ENCODE results near the gene NID2.

Gene NID2

GRCh38 chr14:52015411-52016030, 53.3 kb downstream of the NID2 start:
- no peak overlapping the region for H3K4me3 ChIP-seq (ENCODE audit: low read length)
- no peaks in the 10 kb centered on the region; the same call in 1 of the 2 replicates for H3K4me1 ChIP-seq (ENCODE audit: low read length)
- H2AFZ ChIP-seq (ENCODE audit: low read depth, low read length) = no peak overlapping the region; the same call in 1 of the 2 replicates
- peaks cover 12% of the 10 kb centered on the region for H3K36me3 ChIP-seq (replicated peaks; ENCODE audit: low read depth, low read length)
- H4K20me1 ChIP-seq (ENCODE audit: insufficient read depth, low read length) = no peaks in the 10 kb centered on the region
- H3K27me3 ChIP-seq (ENCODE audit: low read depth, low read length) = no peaks in the 10 kb centered on the region
- H3K9me3 ChIP-seq (ENCODE audit: insufficient read depth, low read length) = no peaks in the 10 kb centered on the region
- no peak overlapping the region for H3K27ac ChIP-seq (ENCODE audit: low read length)
- TF ChIP-seq EZH2phosphoT487 (IDR thresholded peaks at IDR 0.05; ENCODE audit: low read depth) = no peak
- TF ChIP-seq, protein P1, sequence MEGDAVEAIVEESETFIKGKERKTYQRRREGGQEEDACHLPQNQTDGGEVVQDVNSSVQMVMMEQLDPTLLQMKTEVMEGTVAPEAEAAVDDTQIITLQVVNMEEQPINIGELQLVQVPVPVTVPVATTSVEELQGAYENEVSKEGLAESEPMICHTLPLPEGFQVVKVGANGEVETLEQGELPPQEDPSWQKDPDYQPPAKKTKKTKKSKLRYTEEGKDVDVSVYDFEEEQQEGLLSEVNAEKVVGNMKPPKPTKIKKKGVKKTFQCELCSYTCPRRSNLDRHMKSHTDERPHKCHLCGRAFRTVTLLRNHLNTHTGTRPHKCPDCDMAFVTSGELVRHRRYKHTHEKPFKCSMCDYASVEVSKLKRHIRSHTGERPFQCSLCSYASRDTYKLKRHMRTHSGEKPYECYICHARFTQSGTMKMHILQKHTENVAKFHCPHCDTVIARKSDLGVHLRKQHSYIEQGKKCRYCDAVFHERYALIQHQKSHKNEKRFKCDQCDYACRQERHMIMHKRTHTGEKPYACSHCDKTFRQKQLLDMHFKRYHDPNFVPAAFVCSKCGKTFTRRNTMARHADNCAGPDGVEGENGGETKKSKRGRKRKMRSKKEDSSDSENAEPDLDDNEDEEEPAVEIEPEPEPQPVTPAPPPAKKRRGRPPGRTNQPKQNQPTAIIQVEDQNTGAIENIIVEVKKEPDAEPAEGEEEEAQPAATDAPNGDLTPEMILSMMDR (IDR thresholded peaks at IDR 0.05; ENCODE audit: low read depth, low read length) = peak; percentile 48
- no peaks in the 10 kb centered on the region for H3K79me2 ChIP-seq (ENCODE audit: low read length)
- H3K4me2 ChIP-seq (ENCODE audit: low read length) = no peak overlapping the region
- H3K9ac ChIP-seq (ENCODE audit: low read length) = no peak overlapping the region

DNA sequence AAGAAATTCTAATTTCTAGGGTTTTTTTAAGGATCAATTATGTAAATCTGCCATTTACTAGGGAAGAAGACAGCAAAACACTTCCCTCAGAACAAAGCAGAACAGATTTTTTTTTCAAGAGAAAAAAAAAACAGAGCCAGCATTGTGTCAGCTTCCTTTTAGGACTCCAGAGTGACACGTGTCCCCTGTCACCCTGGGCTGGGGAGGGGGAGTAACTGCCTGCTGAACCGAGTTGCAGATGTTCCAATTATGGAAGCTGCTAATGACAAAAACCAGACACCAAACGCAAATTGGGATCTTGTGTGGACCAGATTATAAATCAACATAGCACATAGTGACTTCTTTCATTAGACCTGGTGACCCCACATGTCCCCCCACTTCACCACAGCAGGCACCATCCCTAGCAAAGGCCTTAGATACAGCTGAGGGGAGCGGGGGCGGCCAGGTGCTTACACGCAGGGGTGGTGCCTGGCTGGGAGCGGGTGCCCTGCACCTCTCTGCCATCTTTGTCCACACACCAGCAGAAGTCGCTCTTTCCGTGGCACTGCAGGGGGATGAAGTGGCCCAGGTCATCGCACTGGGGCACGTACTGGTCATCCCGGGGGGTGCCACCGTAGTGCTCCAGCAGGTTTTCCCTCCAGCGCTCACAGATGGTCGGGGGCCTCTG, 54.1 kb downstream of the NID2 start:
- Histone ChIP-seq H3K27ac (ENCODE audit: low read length) (no peak overlapping the region), H2AFZ (ENCODE audit: low read depth, low read length) (no peak overlapping the region), H3K36me3 (replicated peaks; ENCODE audit: low read depth, low read length) (peaks cover 19% of the 10 kb centered on the region), H3K4me2 (ENCODE audit: low read length) (no peak overlapping the region), H4K20me1 (ENCODE audit: insufficient read depth, low read length) (no peaks in the 10 kb centered on the region), H3K4me3 (ENCODE audit: low read length) (no peak overlapping the region), H3K9ac (ENCODE audit: low read length) (no peak overlapping the region), H3K9me3 (ENCODE audit: insufficient read depth, low read length) (no peaks in the 10 kb centered on the region), H3K4me1 (ENCODE audit: low read length) (no peaks in the 10 kb centered on the region; the same call in 1 of the 2 replicates), H3K79me2 (ENCODE audit: low read length) (no peaks in the 10 kb centered on the region), H3K27me3 (ENCODE audit: low read depth, low read length) (no peaks in the 10 kb centered on the region)
- TF ChIP-seq EZH2phosphoT487 (IDR thresholded peaks at IDR 0.05; ENCODE audit: low read depth) = no peak
- TF ChIP-seq, protein P1 (IDR thresholded peaks at IDR 0.05; ENCODE audit: low read depth, low read length) = no peak

GRCh38 chr14:52013984-52014600, 54.8 kb downstream of the NID2 start:
- Histone ChIP-seq H3K9ac (ENCODE audit: low read length) (no peak overlapping the region), H3K36me3 (replicated peaks; ENCODE audit: low read depth, low read length) (peaks cover 24% of the 10 kb centered on the region), H3K27me3 (ENCODE audit: low read depth, low read length) (no peaks in the 10 kb centered on the region), H3K27ac (ENCODE audit: low read length) (no peak overlapping the region), H3K4me3 (ENCODE audit: low read length) (no peak overlapping the region), H4K20me1 (ENCODE audit: insufficient read depth, low read length) (no peaks in the 10 kb centered on the region), H3K4me1 (ENCODE audit: low read length) (no peaks in the 10 kb centered on the region; the same call in 1 of the 2 replicates), H3K4me2 (ENCODE audit: low read length) (no peak overlapping the region), H3K9me3 (ENCODE audit: insufficient read depth, low read length) (no peaks in the 10 kb centered on the region), H2AFZ (ENCODE audit: low read depth, low read length) (no peak overlapping the region), H3K79me2 (ENCODE audit: low read length) (no peaks in the 10 kb centered on the region)
- TF ChIP-seq, protein P1 (IDR thresholded peaks at IDR 0.05; ENCODE audit: low read depth, low read length) = peak; percentile 41
- TF ChIP-seq EZH2phosphoT487 (IDR thresholded peaks at IDR 0.05; ENCODE audit: low read depth) = no peak

GRCh38 chr14:52012635-52013034, 56.2 kb downstream of the NID2 start:
- H3K27me3 ChIP-seq (ENCODE audit: low read depth, low read length) = no peaks in the 10 kb centered on the region
- no peak overlapping the region for H3K9ac ChIP-seq (ENCODE audit: low read length)
- no peak overlapping the region for H3K4me3 ChIP-seq (ENCODE audit: low read length)
- H3K4me2 ChIP-seq (ENCODE audit: low read length) = no peak overlapping the region
- no peak overlapping the region for H2AFZ ChIP-seq (ENCODE audit: low read depth, low read length)
- H4K20me1 ChIP-seq (ENCODE audit: insufficient read depth, low read length) = no peaks in the 10 kb centered on the region
- H3K36me3 ChIP-seq (replicated peaks; ENCODE audit: low read depth, low read length) = peaks cover 37% of the 10 kb centered on the region
- no peaks in the 10 kb centered on the region; the same call in 1 of the 2 replicates for H3K4me1 ChIP-seq (ENCODE audit: low read length)
- TF ChIP-seq, protein P1 (IDR thresholded peaks at IDR 0.05; ENCODE audit: low read depth, low read length) = no peak
- TF ChIP-seq EZH2phosphoT487 (IDR thresholded peaks at IDR 0.05; ENCODE audit: low read depth) = no peak
- H3K27ac ChIP-seq (ENCODE audit: low read length) = no peak overlapping the region
- no peaks in the 10 kb centered on the region for H3K79me2 ChIP-seq (ENCODE audit: low read length)
- no peaks in the 10 kb centered on the region for H3K9me3 ChIP-seq (ENCODE audit: insufficient read depth, low read length)
